Endothelial cell of umbilical vein (primary cell): ENCODE data around the gene CDC42BPG. TPM values are rescaled to one million over a fixed set of nuclear protein-coding genes. Genes with fewer than 3 reads are reported as not detected.
A peak's percentile ranks its signal among the peaks of the same experiment; 100 is the strongest.

Experiments used
- BruUV-seq: library from RNA; stranded (reverse); fragments of 400-500 nt; replicated peaks from 2 replicates; lab custom pipeline; 2021; lab: Mats Ljungman, UMichigan
- CTCF ChIA-PET: fragments of 300-600, 350-600 bp; sonication (Branson Sonifier 250); formaldehyde crosslinking; loops from one replicate; lab custom pipeline; 2021; ENCODE audit warnings: antibody characterized with exemption, inconsistent platforms; lab: Charles Lee
- POLR2A ChIA-PET: fragments of 300-600, 350-600 bp; sonication (Branson Sonifier 250); formaldehyde crosslinking; loops from one replicate; lab custom pipeline; 2021; ENCODE audit warnings: antibody characterized with exemption, inconsistent platforms; lab: Charles Lee
- DNase-seq: peaks from one replicate; pipeline ENCODE4 v3.0.0-alpha.2; 2011; ENCODE audit warnings: low read depth, low spot score
- FAIRE-seq: peaks from 2 replicates; lab custom pipeline; 2011; peaks lifted over from hg19 to GRCh38; lab: Jason Lieb, UNC
- H2AFZ ChIP-seq: 2 replicates; pipeline ENCODE4 v1.6.0; 2012; ENCODE audit warnings: low read depth, low read length, control low read depth, inconsistent platforms
- H3K27ac ChIP-seq: 2 replicates; pipeline ENCODE4 v1.5.1; 2011; ENCODE audit warnings: low read depth, mild to moderate bottlenecking, control low read depth, low read length, moderate library complexity; ENCODE audit not compliant: insufficient read depth
- H3K27me3 ChIP-seq, 2 experiments: 2 replicates each; pipeline versions ENCODE4 v1.6.0 to v1.6.1; 2011; ENCODE audit warnings: low read length in 2 of 2, mixed read lengths in 1 of 2; ENCODE audit not compliant: control insufficient read depth in 2 of 2, insufficient read depth in 2 of 2
- H3K36me3 ChIP-seq, 2 experiments: 2 replicates in 1 of 2; 3 replicates in 1 of 2; pipeline ENCODE4 v1.5.1; 2011; ENCODE audit warnings: low read length in 2 of 2, mild to moderate bottlenecking in 1 of 2, moderate library complexity in 1 of 2; ENCODE audit not compliant: control insufficient read depth in 2 of 2, insufficient read depth in 2 of 2; ENCODE audit errors: extremely low read depth in 1 of 2
- H3K4me1 ChIP-seq: 3 replicates; pipeline ENCODE4 v1.5.1; 2011; ENCODE audit warnings: mild to moderate bottlenecking, low read length; ENCODE audit not compliant: control insufficient read depth, insufficient read depth; ENCODE audit errors: extremely low read depth
- H3K4me2 ChIP-seq: 2 replicates; pipeline ENCODE4 v1.6.1; 2011; ENCODE audit warnings: low read length, control low read depth, mixed read lengths; ENCODE audit not compliant: insufficient read depth
- H3K4me3 ChIP-seq, 3 experiments: fragments of 200-600 bp in 1 of 3; sonication (generic), shearing (Covaris generic) in 1 of 3; replicated peaks in 1 of 3; 2 replicates each; pipeline ENCODE4 v1.5.1; 2011 to 2016; ENCODE audit warnings: control low read depth in 3 of 3, low read length in 3 of 3, mild to moderate bottlenecking in 2 of 3, inconsistent platforms in 1 of 3, low read depth in 1 of 3, moderate library complexity in 1 of 3; ENCODE audit not compliant: insufficient read depth in 1 of 3
- H3K79me2 ChIP-seq: 2 replicates; pipeline ENCODE4 v1.6.0; 2012; ENCODE audit warnings: low read length, inconsistent platforms; ENCODE audit not compliant: control insufficient read depth, insufficient read depth
- H3K9ac ChIP-seq: replicated peaks from 2 replicates; pipeline ENCODE3; 2011; ENCODE audit warnings: low read length, control low read depth; ENCODE audit not compliant: insufficient read depth; ENCODE audit errors: extremely low read depth
- H3K9me1 ChIP-seq: replicated peaks from 3 replicates; pipeline ENCODE4 v1.6.0; 2011; ENCODE audit warnings: mild to moderate bottlenecking, low read length; ENCODE audit not compliant: control insufficient read depth, insufficient read depth; ENCODE audit errors: extremely low read depth
- H3K9me3 ChIP-seq: replicated peaks from 2 replicates; pipeline ENCODE4 v1.5.1; 2012; ENCODE audit warnings: low read length, inconsistent platforms; ENCODE audit not compliant: control insufficient read depth, insufficient read depth
- H4K20me1 ChIP-seq: replicated peaks from 2 replicates; pipeline ENCODE3; 2011; ENCODE audit warnings: mild to moderate bottlenecking, low read length; ENCODE audit not compliant: control insufficient read depth, insufficient read depth; ENCODE audit errors: extremely low read depth
- CTCF ChIP-seq, 2 donors: IDR thresholded peaks; 1 replicate in 1 of 2; 2 replicates in 1 of 2; pipeline ENCODE4 v1.5.1; 2011; ENCODE audit warnings: low read length in 2 of 2, mild to moderate bottlenecking in 2 of 2, moderate library complexity in 2 of 2, control low read depth in 1 of 2, inconsistent platforms in 1 of 2, low read depth in 1 of 2; ENCODE audit not compliant: insufficient read depth in 1 of 2; ENCODE audit errors: extremely low read depth in 1 of 2
- EZH2 ChIP-seq: IDR thresholded peaks from 2 replicates; pipeline ENCODE4 v1.6.1; 2012; ENCODE audit warnings: borderline replicate concordance, low read depth, mild to moderate bottlenecking, moderate library complexity, low read length, inconsistent platforms; ENCODE audit not compliant: severe bottlenecking
- FOS ChIP-seq: IDR thresholded peaks from 2 replicates; pipeline ENCODE4 v1.6.1; 2011; ENCODE audit warnings: mild to moderate bottlenecking, low read length, moderate library complexity, borderline replicate concordance; ENCODE audit not compliant: insufficient read depth
- GATA2 ChIP-seq: IDR thresholded peaks from 2 replicates; pipeline ENCODE4 v1.7.0; 2011; ENCODE audit warnings: low read depth, mild to moderate bottlenecking, moderate library complexity, mixed read lengths, low read length; ENCODE audit not compliant: insufficient read length, insufficient read depth
- JUN ChIP-seq: IDR thresholded peaks from 2 replicates; pipeline ENCODE4 v1.6.1; 2011; ENCODE audit warnings: borderline replicate concordance, low read depth; ENCODE audit not compliant: insufficient read length, insufficient read depth
- MAX ChIP-seq: IDR thresholded peaks from 2 replicates; pipeline ENCODE4 v1.6.1; 2011; ENCODE audit not compliant: insufficient read depth, insufficient read length
- MYC ChIP-seq: IDR thresholded peaks from one replicate; pipeline ENCODE4 v1.6.1; 2011; ENCODE audit warnings: mild to moderate bottlenecking, low read depth, low read length
- POLR2A ChIP-seq: IDR thresholded peaks from 2 replicates; pipeline ENCODE4 v1.6.1; 2012; ENCODE audit warnings: low read depth, mild to moderate bottlenecking, control low read depth, low read length
- POLR2AphosphoS5 ChIP-seq: IDR thresholded peaks from 2 replicates; pipeline ENCODE4 v1.6.1; 2012; ENCODE audit warnings: low read depth, mild to moderate bottlenecking, control low read depth, low read length, moderate library complexity; ENCODE audit not compliant: insufficient read depth
- dilution Hi-C: fragments of 300-500 bp; cut with MboI; formaldehyde crosslinking; loops from one replicate; pipeline ENCODE4 v1.15.0; 2019; ENCODE audit warnings: low sequenced_read_pairs; ENCODE audit not compliant: extremely low pct_ligation_motif_present
- intact Hi-C: fragments of 100-400 bp; cut with micrococcal nuclease; formaldehyde crosslinking; loops from one replicate; pipeline ENCODE4 v1.10.0; 2022
- polyA plus RNA-seq, 4 experiments: library from polyadenylated mRNA; depleted of rRNA in 3 of 4; stranded (reverse) in 3 of 4; unstranded in 1 of 4; fragments of >200 nt; gene quantifications; 2 replicates each; pipeline versions ENCODE4 v1.2.1 to v1.2.3, GENCODE V29; 2011 to 2012; ENCODE audit warnings: missing spikeins in 1 of 4
- total RNA-seq: library from RNA; stranded (reverse); gene quantifications from 2 replicates; pipeline ENCODE4 v1.2.3, GENCODE V29; 2021

CDC42BPG gene
- total and polyA plus RNA-seq, 2 donors (not counting 3 experiments of a cell fraction or from before 2014, with no cell fraction given): 0.19 to 0.42 TPM

GRCh38 chr11:64864473-64865285 is 20.2 kb upstream of the CDC42BPG start:
- Histone ChIP-seq H3K27me3 (no peaks in the 10 kb centered on the region), H3K9me1 (no peaks in the 10 kb centered on the region), H3K4me1 (peaks cover 45% of the 10 kb centered on the region), H3K27ac (peak overlapping the region; percentile 74), H4K20me1 (no peaks in the 10 kb centered on the region), H3K79me2 (peaks cover 83% of the 10 kb centered on the region), H2AFZ (no peak overlapping the region), H3K4me2 (peak overlapping the region; percentile 4), H3K4me3 (no peak overlapping the region), H3K9ac (peak overlapping the region; percentile 19), H3K9me3 (no peaks in the 10 kb centered on the region), H3K36me3 (peaks cover 0 to 5% of the 10 kb centered on the region in 2 experiments)
- POLR2A ChIA-PET: interaction anchor here (1.0 to 1.2 kb wide), 3 partner anchors 10 to 14 kb away, joined by 5 to 10 read pairs (median 6); partner anchors contain the start of gene EHD1
- DNase-seq (peak; percentile 53), FAIRE-seq (peak; percentile 83)
- TF ChIP-seq MYC (no peak), CTCF (IDR thresholded peaks at IDR 0.05; ENCODE audit: extremely low read depth in 1 of 2, insufficient read depth in 1 of 2, low read depth in 1 of 2, low read length in 2 of 2) (no peak), EZH2 (no peak), JUN (no peak), POLR2AphosphoS5 (no peak), GATA2 (no peak), FOS (no peak), MAX (no peak), POLR2A (no peak)
- CTCF ChIA-PET: interaction anchor here (0.7 to 1.9 kb wide), 9 partner anchors 8 to 149 kb away, joined by 3 to 12 read pairs (median 5); partner anchors contain the start of genes ARL2 and CDC42BPG
- BruUV-seq: no TSS peak
- intact Hi-C loops: no loop called here
- dilution Hi-C loops: no loop called here
